ENCODE data around the gene PCDH12. TPM values are rescaled to one million over a fixed set of nuclear protein-coding genes. Genes with fewer than 3 reads are reported as not detected.

Gene PCDH12
- total and polyA plus RNA-seq, 2 donors (not counting 3 experiments of a cell fraction or from before 2014, with no cell fraction given), result 6.2 to 20.4 TPM

GRCh38 chr5:141916522-141916921 is 41.5 kb downstream of the PCDH12 start:
- FAIRE-seq (no peak), DNase-seq (ENCODE audit: low read depth, low spot score) (no peak)
- Histone ChIP-seq H2AFZ (ENCODE audit: low read depth, low read length) (no peak overlapping the region), H3K9me3 (replicated peaks; ENCODE audit: control insufficient read depth, insufficient read depth, low read length) (no peaks in the 10 kb centered on the region), H3K79me2 (ENCODE audit: control insufficient read depth, insufficient read depth, low read length) (no peaks in the 10 kb centered on the region), H3K4me1 (ENCODE audit: control insufficient read depth, extremely low read depth, insufficient read depth, low read length) (peaks cover 3% of the 10 kb centered on the region), H4K20me1 (replicated peaks; ENCODE audit: control insufficient read depth, extremely low read depth, insufficient read depth, low read length) (no peaks in the 10 kb centered on the region), H3K4me2 (ENCODE audit: insufficient read depth, low read length) (no peak overlapping the region), H3K27me3 (ENCODE audit: control insufficient read depth in 2 of 2, insufficient read depth in 2 of 2, low read length in 2 of 2) (peaks cover 9 to 14% of the 10 kb centered on the region in 2 experiments), H3K4me3 (replicated peaks in 1 of 3; ENCODE audit: insufficient read depth in 1 of 3, low read depth in 1 of 3, low read length in 3 of 3) (no peak overlapping the region), H3K27ac (ENCODE audit: insufficient read depth, low read depth, low read length) (no peak overlapping the region), H3K36me3 (ENCODE audit: control insufficient read depth in 2 of 2, extremely low read depth in 1 of 2, insufficient read depth in 2 of 2, low read length in 2 of 2) (no peaks in the 10 kb centered on the region), H3K9ac (replicated peaks; ENCODE audit: extremely low read depth, insufficient read depth, low read length) (no peak overlapping the region), H3K9me1 (replicated peaks; ENCODE audit: control insufficient read depth, extremely low read depth, insufficient read depth, low read length) (no peaks in the 10 kb centered on the region)
- TF ChIP-seq EZH2 (IDR thresholded peaks at IDR 0.05; ENCODE audit: borderline replicate concordance, low read depth, low read length, severe bottlenecking) (no peak), JUN (IDR thresholded peaks at IDR 0.05; ENCODE audit: borderline replicate concordance, insufficient read depth, insufficient read length, low read depth) (no peak), MAX (IDR thresholded peaks at IDR 0.05; ENCODE audit: insufficient read depth, insufficient read length) (no peak), MYC (IDR thresholded peaks at IDR 0.05; ENCODE audit: low read depth, low read length) (no peak), CTCF (IDR thresholded peaks at IDR 0.05; ENCODE audit: extremely low read depth in 1 of 2, insufficient read depth in 1 of 2, low read depth in 1 of 2, low read length in 2 of 2) (no peak), FOS (IDR thresholded peaks at IDR 0.05; ENCODE audit: borderline replicate concordance, insufficient read depth, low read length) (no peak), GATA2 (IDR thresholded peaks at IDR 0.05; ENCODE audit: insufficient read depth, insufficient read length, low read depth, low read length) (no peak), POLR2A (IDR thresholded peaks at IDR 0.05; ENCODE audit: low read depth, low read length) (no peak), POLR2AphosphoS5 (IDR thresholded peaks at IDR 0.05; ENCODE audit: insufficient read depth, low read depth, low read length) (no peak)
- BruUV-seq (replicated peaks), result no TSS peak
- dilution Hi-C loops (cut with MboI; ENCODE audit: extremely low pct_ligation_motif_present, low sequenced_read_pairs) (no loop called here), intact Hi-C loops (cut with micrococcal nuclease) (no loop called here)
- ChIA-PET CTCF (interaction anchor here (1.1 to 5.1 kb wide), 6 partner anchors 23 to 252 kb away, joined by 3 to 36 read pairs (median 5); partner anchors contain the start of gene RNF14), POLR2A (no interaction called here)
